Activated naive CD8-positive, alpha-beta T cell treated with anti-CD3 and anti-CD28 coated beads, Interleukin-2, amount 10 ng/mL, durations not matched to agents 7 days and 5 days (primary cell): Measurements from ENCODE around the gene KRTAP10-6. TPM values are rescaled to one million over a fixed set of nuclear protein-coding genes. Genes with fewer than 3 reads are reported as not detected.
"Not testable (repeated sequence)": the region's sequence is repeated elsewhere in the genome, so short reads cannot be mapped to it uniquely, and the experiment has no call there.

ENCODE experiments used
- ATAC-seq: fragments of 150-1000 bp; cut with Tn5 transposase; one replicate; pipeline ENCODE4 v1.10.0; 2021; ENCODE audit warnings: low read depth, moderate library complexity
- POLR2A ChIA-PET: fragments of 350-600 bp; sonication (Branson Sonifier 250); formaldehyde crosslinking; loops from one replicate; lab custom pipeline; 2021; ENCODE audit warnings: antibody characterized with exemption; lab: Charles Lee
- DNase-seq: peaks from one replicate; pipeline ENCODE4 v3.0.0; 2021
- H3K27ac Mint-ChIP-seq: one replicate; pipeline ENCODE4 v1.8.0; 2022; ENCODE audit warnings: mild to moderate bottlenecking, mixed read lengths
- H3K27me3 Mint-ChIP-seq: one replicate; pipeline ENCODE4 v1.8.0; 2022; ENCODE audit warnings: mild to moderate bottlenecking, moderate library complexity, mixed read lengths
- H3K36me3 Mint-ChIP-seq: one replicate; pipeline ENCODE4 v1.8.0; 2021; ENCODE audit warnings: mild to moderate bottlenecking, mixed read lengths
- H3K4me1 Mint-ChIP-seq: one replicate; pipeline ENCODE4 v1.8.0; 2021; ENCODE audit warnings: mixed read lengths
- H3K4me3 Mint-ChIP-seq: one replicate; pipeline ENCODE4 v1.8.0; 2022; ENCODE audit warnings: mild to moderate bottlenecking, moderate library complexity, mixed read lengths
- H3K9me3 Mint-ChIP-seq: one replicate; pipeline ENCODE4 v1.8.0; 2021; ENCODE audit warnings: mixed read lengths
- total RNA-seq, 2 experiments: library from RNA; stranded (reverse); gene quantifications; one replicate each; pipeline ENCODE4 v1.2.3, GENCODE V29; 2021

The KRTAP10-6 gene
- total RNA-seq, 2 experiments from 2014 or later: not detected

DNA sequence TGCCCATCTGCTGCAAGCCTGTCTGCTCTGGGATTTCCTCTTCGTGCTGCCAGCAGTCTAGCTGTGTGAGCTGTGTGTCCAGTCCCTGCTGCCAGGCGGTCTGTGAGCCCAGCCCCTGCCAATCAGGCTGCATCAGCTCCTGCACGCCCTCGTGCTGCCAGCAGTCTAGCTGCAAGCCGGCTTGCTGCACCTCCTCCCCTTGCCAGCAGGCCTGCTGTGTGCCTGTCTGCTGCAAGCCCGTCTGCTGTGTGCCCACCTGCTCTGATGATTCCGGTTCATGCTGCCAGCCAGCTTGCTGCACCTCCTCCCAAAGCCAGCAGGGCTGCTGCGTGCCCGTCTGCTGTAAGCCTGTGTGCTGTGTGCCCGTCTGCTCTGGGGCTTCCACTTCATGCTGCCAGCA lies 8.8 kb upstream of the KRTAP10-6 start:
- H3K9me3 Mint-ChIP-seq, H3K4me1 Mint-ChIP-seq, H3K27me3 Mint-ChIP-seq, H3K4me3 Mint-ChIP-seq, H3K36me3 Mint-ChIP-seq, H3K27ac Mint-ChIP-seq, POLR2A ChIA-PET, DNase-seq, ATAC-seq: not testable (repeated sequence)

DNA sequence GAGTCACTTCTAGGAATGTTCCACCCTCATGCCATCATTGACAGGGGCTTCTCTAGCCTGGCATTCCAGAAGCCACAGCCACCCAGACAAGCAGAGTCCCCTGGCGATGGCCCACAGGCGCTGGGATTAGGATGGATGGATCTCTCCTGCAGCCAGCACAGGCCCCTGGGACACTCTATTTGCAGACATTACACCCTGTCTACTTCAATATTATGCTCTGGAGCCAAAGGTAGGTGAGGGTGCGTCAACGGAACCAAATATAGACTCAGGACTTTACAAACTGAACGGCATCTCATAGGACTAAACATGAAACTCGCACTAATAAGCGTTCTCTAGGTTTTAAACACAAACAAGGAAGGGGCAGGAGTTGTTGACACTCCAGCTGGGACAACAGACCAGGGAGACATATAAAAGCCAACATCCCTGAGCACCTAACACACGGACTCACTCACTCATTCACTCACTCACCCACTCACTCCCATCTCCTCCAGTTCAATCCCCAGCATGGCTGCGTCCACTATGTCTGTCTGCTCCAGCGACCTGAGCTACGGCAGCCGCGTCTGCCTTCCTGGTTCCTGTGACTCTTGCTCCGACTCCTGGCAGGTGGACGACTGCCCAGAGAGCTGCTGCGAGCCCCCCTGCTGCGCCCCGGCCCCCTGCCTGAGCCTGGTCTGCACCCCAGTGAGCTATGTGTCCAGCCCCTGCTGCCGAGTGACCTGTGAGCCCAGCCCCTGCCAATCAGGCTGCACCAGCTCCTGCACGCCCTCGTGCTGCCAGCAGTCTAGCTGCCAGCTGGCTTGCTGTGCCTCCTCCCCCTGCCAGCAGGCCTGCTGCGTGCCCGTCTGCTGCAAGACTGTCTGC lies 8.0 kb upstream of the KRTAP10-6 start, which contains the start of gene KRTAP10-7:
Gene KRTAP10-7 (plus strand): TSS at position 480 of the 861 bp plus-strand sequence. CDS start 25 bp downstream, at position 505.
- POLR2A ChIA-PET, H3K4me3 Mint-ChIP-seq, DNase-seq, H3K9me3 Mint-ChIP-seq, ATAC-seq, H3K27me3 Mint-ChIP-seq, H3K36me3 Mint-ChIP-seq, H3K27ac Mint-ChIP-seq, H3K4me1 Mint-ChIP-seq: not testable (repeated sequence)

DNA sequence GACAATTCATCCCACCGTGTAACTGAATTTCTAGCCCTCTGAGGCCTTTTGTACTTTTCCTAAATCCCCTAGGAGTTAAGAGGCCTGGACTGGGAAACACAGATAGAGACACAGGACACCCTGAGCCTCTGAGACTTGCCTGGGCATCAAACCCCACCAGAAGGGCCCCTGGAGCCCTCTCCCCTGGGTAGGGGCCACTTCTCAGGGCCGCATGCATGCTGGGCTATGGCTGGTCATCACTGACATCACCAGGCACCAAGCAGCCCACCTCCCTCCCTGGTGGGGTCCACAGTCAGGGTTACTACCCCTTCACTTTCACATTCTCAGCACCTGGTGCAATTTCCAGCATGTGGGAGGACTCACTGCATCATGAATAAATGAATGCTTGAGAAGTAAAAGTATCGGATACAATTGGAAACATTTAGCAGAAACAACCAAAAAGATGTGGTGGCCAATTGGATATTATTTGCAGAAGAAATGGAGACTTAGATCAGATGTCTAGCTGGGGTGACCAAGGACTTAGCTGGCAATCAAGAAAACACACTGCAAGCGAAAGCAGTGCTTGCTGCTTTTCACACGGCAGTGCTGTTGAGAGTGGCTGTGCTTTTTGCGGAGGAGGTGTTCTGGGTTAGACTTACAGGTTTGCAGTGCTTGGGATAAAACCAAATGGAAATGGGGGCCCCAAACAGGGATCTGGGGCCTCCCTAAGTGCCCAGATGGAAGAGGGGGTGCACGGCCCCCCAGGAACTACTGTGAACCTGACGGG lies 7.1 kb upstream of the KRTAP10-6 start:
- ATAC-seq (no peak), DNase-seq (no peak)
- POLR2A ChIA-PET: no interaction called here
- H3K27ac Mint-ChIP-seq: no peak overlapping the region
- no peaks in the 10 kb centered on the region for H3K36me3 Mint-ChIP-seq
- H3K4me3 Mint-ChIP-seq: no peak overlapping the region
- H3K4me1 Mint-ChIP-seq: no peaks in the 10 kb centered on the region
- H3K27me3 Mint-ChIP-seq: peaks cover 4% of the 10 kb centered on the region
- no peaks in the 10 kb centered on the region for H3K9me3 Mint-ChIP-seq

DNA sequence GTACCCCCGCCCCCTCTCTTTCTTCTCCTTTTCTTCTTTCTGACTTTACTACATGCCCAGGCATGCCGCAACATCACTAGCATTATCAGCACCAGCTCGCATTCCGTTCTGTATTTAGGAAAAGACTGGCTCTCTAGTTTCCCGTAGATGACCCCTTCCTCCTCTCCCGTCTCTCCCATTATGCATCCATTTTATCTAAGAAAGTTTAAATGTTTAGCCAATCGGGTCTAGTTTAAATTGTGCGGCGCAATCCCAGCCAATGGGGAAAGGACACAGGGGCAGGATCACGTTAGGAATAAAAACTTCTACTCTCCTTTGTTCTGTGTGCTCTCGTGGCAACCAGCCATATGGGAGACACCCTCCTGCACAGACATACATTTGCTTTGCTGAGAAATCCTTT lies 5.8 kb upstream of the KRTAP10-6 start:
- no peaks in the 10 kb centered on the region for H3K36me3 Mint-ChIP-seq
- DNase-seq: no peak
- H3K27ac Mint-ChIP-seq: no peak overlapping the region
- ATAC-seq: no peak
- H3K4me3 Mint-ChIP-seq: no peak overlapping the region
- POLR2A ChIA-PET: no interaction called here
- peaks cover 4% of the 10 kb centered on the region for H3K27me3 Mint-ChIP-seq
- peaks cover 1% of the 10 kb centered on the region for H3K4me1 Mint-ChIP-seq
- no peaks in the 10 kb centered on the region for H3K9me3 Mint-ChIP-seq

DNA sequence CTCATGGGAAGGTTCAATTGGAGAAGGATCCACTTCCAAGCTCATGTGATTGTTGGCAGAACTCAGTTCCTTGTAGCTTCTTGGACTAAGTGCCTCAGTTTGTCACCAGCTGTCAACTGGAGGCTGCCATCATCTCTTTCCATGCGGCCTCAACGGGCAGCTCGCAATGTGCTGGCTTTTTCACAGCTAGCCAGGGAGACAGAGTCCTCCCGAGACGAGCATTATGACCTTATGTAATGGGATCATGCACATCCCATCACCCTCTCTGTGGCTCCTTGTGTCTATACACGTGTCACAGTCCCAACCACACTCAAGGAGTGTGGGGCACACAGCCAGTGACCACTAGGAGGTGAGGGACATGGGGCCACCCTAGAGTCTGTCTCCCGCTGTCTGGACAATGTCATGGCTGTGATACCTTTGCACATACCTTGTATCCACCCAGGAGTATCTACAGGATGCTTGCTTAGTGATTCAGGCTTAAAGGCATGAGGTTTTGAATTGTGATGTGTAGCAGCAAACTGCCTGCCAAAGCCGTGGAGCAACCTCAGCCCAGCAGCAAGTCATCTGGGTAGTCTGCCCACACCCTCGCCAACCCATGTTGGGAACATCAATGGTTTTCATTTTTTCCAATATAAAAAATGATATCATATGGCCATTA lies 3.9 kb upstream of the KRTAP10-6 start:
- Mint-ChIP-seq H3K4me3 (no peak overlapping the region), H3K36me3 (no peaks in the 10 kb centered on the region), H3K27me3 (peaks cover 4% of the 10 kb centered on the region), H3K27ac (no peak overlapping the region), H3K9me3 (no peaks in the 10 kb centered on the region), H3K4me1 (peaks cover 1% of the 10 kb centered on the region)
- POLR2A ChIA-PET: no interaction called here
- ATAC-seq (no peak), DNase-seq (no peak)

DNA sequence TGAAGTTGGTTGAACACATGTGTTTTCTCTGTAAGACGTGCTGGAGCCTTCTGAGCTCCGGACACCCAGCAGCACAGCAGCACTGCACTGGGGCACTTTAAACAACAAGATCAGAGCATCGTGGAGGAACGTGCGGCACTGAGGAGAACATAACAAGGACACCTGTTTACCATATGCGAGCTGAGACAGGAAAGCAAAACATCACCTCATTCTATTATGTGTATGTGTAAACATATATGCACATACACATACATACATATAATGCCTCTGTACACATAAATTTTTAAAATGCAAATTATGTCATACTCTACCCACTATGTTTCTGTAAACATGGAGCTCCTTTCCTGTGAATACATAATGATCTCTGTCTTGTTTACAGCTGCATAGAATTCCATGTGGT lies 3.2 kb upstream of the KRTAP10-6 start:
- POLR2A ChIA-PET: no interaction called here
- no peak overlapping the region for H3K27ac Mint-ChIP-seq
- H3K36me3 Mint-ChIP-seq: no peaks in the 10 kb centered on the region
- H3K4me3 Mint-ChIP-seq: no peak overlapping the region
- H3K9me3 Mint-ChIP-seq: no peaks in the 10 kb centered on the region
- no peak for DNase-seq
- ATAC-seq: no peak
- H3K27me3 Mint-ChIP-seq: peaks cover 4% of the 10 kb centered on the region
- peaks cover 1% of the 10 kb centered on the region for H3K4me1 Mint-ChIP-seq

DNA sequence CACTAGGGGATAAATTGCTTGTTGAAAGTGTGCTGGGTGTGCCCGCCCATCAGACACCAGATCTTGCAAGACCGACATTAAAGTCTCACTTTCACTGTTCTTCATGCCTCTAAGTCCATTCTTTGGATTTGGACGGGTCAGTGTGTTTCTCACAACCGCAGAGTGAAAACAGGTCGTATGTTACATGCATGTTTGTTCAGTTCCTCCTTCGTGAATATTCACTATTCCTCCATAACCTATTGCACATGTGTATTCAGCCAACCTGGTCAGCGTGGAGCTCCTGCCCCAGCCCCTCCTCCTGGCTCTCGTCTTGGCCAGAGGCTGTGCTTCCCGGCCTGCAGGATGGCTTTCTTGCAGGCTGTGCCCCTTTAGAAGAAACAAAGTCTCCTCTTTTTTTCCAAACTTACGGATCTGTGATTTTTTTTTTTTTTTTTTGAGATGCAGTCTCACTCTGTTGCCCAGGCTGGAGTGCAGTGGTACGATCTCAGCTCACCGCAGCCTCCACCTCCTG lies 2.2 kb upstream of the KRTAP10-6 start:
- Mint-ChIP-seq H3K4me1 (peaks cover 1% of the 10 kb centered on the region), H3K27me3 (peaks cover 4% of the 10 kb centered on the region), H3K4me3 (no peak overlapping the region), H3K36me3 (no peaks in the 10 kb centered on the region), H3K9me3 (no peaks in the 10 kb centered on the region), H3K27ac (no peak overlapping the region)
- ATAC-seq: no peak
- no peak for DNase-seq
- POLR2A ChIA-PET: interaction anchor here (0.7 kb wide), 1 partner anchor 18 kb away, joined by 5 read pairs; no protein-coding TSS in a partner anchor

DNA sequence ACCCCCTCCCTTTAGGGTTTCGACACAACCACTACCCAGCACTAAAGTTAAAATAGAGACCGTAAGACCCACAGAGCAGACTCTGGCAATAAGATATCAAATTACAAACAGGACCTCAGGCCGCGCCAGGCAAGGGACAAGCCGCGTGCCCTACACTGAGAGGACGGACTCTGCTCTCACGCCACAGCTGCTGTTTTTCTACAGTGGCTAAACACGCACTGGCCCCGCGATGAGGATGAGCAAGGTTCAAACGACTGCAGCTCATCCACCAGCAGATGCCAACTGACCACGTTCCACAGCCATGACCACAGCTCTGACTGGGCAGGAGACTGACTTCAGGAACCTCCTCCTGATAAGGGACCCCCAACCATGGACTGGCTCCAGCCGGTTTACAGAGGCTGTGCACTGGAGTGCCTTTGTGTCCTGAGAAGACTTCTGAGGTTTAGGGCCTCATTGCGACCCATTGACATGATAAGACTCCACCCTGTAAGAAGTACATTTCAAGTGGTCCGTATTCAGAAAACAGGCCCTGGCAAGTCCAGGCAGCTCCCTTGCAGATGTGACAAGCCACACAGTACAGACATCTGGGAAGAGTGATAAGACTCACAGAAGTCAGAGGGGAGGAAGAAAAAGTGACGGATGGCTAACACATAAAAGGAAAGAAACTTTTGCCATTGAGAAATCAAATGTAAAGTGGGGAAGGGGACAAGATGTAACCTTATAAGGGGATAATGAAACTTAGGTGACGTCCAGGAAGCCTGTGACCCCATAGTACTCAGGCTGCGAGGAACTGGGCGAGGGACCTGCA lies 1.5 kb upstream of the KRTAP10-6 start:
- no peak for DNase-seq
- POLR2A ChIA-PET: interaction anchor here (0.7 kb wide), 1 partner anchor 17 kb away, joined by 5 read pairs; no protein-coding TSS in a partner anchor
- ATAC-seq: no peak
- peaks cover 4% of the 10 kb centered on the region for H3K27me3 Mint-ChIP-seq
- no peak overlapping the region for H3K4me3 Mint-ChIP-seq
- peaks cover 1% of the 10 kb centered on the region for H3K4me1 Mint-ChIP-seq
- peak overlapping the region; percentile 55 for H3K27ac Mint-ChIP-seq
- no peaks in the 10 kb centered on the region for H3K9me3 Mint-ChIP-seq
- H3K36me3 Mint-ChIP-seq: no peaks in the 10 kb centered on the region

DNA sequence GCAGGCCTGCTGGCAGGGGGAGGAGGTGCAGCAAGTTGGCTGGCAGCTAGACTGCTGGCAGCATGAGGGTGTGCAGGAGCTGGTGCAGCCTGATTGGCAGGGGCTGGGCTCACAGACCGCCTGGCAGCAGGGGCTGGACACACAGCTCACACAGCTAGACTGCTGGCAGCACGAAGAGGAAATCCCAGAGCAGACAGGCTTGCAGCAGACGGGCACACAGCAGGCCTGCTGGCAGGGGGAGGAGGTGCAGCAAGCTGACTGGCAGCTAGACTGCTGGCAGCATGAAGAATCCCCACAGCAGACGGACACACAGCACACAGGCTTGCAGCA lies 539 bp downstream of the KRTAP10-6 start:
- H3K27ac Mint-ChIP-seq, H3K4me3 Mint-ChIP-seq, H3K4me1 Mint-ChIP-seq, H3K27me3 Mint-ChIP-seq, POLR2A ChIA-PET, DNase-seq, ATAC-seq, H3K36me3 Mint-ChIP-seq, H3K9me3 Mint-ChIP-seq: not testable (repeated sequence)

DNA sequence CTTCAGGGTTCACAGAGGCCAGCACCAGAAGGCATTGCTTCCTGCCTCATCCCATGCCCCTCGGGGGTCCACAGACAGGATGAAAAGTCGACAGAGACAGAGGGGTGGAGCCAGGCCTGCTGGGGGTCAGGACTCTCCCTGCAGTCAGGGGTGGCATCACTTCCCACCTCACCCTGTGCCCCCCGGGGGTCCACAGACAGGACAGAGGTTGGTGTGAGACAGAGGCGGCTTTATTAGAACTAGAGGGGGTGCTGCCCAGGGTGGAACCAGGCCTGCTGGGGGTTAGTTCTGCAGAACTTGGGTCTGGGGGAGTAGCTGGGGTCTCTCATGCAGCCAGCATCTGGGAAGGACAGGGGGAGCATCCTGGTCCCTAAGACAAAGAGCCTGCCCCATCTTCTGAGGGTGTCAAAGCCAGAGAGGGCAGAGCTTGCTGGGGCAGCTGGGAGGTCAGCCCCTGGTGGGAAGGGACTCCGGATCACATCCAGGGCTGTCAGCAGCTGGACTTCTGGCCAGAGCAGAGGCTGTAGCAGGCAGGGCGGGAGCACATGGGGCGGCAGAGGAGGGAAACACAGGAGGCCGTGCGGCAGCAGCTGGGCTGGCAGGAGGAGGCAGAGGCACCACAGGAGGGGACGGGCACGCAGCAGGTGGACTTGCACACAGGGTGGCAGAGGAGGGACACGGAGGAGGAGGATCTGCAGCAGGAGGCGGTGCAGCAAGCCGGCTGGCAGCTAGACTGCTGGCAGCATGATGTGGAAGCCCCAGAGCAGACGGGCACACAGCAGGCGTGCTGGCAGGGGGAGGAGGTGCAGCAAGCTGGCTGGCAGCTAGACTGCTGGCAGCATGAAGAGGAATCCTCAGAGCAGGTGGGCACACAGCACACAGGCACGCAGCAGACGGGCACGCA lies 1.2 kb downstream of the KRTAP10-6 start:
- H3K4me1 Mint-ChIP-seq, H3K36me3 Mint-ChIP-seq, H3K9me3 Mint-ChIP-seq, DNase-seq, H3K4me3 Mint-ChIP-seq, H3K27ac Mint-ChIP-seq, POLR2A ChIA-PET, ATAC-seq: not testable (repeated sequence)
- peaks cover 13% of the 10 kb centered on the region for H3K27me3 Mint-ChIP-seq

DNA sequence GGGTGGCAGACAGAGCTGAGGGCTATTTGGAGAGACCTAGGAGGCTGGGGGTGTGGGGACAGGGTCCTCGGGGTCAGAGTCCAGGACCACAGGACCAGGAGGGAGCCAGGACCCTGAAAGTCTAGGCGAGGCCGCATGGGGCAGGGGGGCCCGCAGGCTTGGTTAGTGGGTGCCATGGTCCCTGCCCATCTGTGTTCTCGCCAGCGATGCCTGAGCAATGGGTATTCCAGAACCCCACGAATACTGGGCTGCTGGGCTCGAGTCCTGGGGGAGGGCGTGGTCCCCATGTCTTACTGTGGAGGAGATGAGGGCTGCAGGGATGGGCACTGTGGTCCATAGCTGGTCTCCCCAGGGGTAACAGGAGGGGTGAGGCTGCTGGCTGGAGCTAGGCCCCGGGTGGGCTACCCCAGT lies 2.0 kb downstream of the KRTAP10-6 start:
- Mint-ChIP-seq H3K4me1 (peaks cover 1% of the 10 kb centered on the region), H3K27ac (no peak overlapping the region), H3K9me3 (no peaks in the 10 kb centered on the region), H3K27me3 (peaks cover 18% of the 10 kb centered on the region), H3K4me3 (no peak overlapping the region), H3K36me3 (no peaks in the 10 kb centered on the region)
- POLR2A ChIA-PET: no interaction called here
- DNase-seq: no peak
- no peak for ATAC-seq
